T-helper 1 cell (primary cell): ENCODE results near the gene ATCAY.
"Not testable (repeated sequence)": the region's sequence is repeated elsewhere in the genome, so short reads cannot be mapped to it uniquely, and the experiment has no call there.

Experiments used
- DNase-seq, 5 donors: peaks; one replicate each; pipeline ENCODE4 v3.0.0-alpha.2; 2012 to 2020

ATCAY gene

GRCh38 chr19:3949997-3950859, 69.7 kb downstream of the ATCAY start:
- DNase-seq: no peak

- DNase-seq: no peak
Observed at GRCh38 chr19:3950871-3951861, 70.7 kb downstream of the ATCAY start.

- not testable (repeated sequence) for DNase-seq
Observed at GRCh38 chr19:3952755-3953276, 72.3 kb downstream of the ATCAY start.

GRCh38 chr19:3954107-3954506, 73.6 kb downstream of the ATCAY start:
- DNase-seq: no peak

GRCh38 chr19:3955276-3955675, 74.8 kb downstream of the ATCAY start:
- not testable (repeated sequence) for DNase-seq

GRCh38 chr19:3955688-3956087, 75.2 kb downstream of the ATCAY start:
- no peak for DNase-seq

- DNase-seq: no peak
Observed at GRCh38 chr19:3958836-3959765, 78.6 kb downstream of the ATCAY start.

- DNase-seq: no peak
Observed at GRCh38 chr19:3959766-3960131, 79.3 kb downstream of the ATCAY start.

- no peak for DNase-seq
Observed at GRCh38 chr19:3961007-3961406, 80.5 kb downstream of the ATCAY start.

- DNase-seq: no peak
Observed at GRCh38 chr19:3963458-3964255, 83.2 kb downstream of the ATCAY start.

GRCh38 chr19:3964256-3965194, 84.0 kb downstream of the ATCAY start:
- DNase-seq: no peak

- no peak for DNase-seq
Observed at GRCh38 chr19:3966051-3967017, 85.8 kb downstream of the ATCAY start.

GRCh38 chr19:3967983-3968382, 87.5 kb downstream of the ATCAY start:
- not testable (repeated sequence) for DNase-seq

GRCh38 chr19:3968556-3969434, 88.3 kb downstream of the ATCAY start:
- no peak for DNase-seq

GRCh38 chr19:3969435-3970312, 89.2 kb downstream of the ATCAY start:
- DNase-seq: no peak

GRCh38 chr19:3970313-3970807, 89.9 kb downstream of the ATCAY start:
- no peak for DNase-seq
